Fibroblast of the aortic adventitia (primary cell): Measurements from ENCODE around the gene SLC30A3. TPM values are rescaled to one million over a fixed set of nuclear protein-coding genes. Genes with fewer than 3 reads are reported as not detected.
A peak's percentile ranks its signal among the peaks of the same experiment; 100 is the strongest.

ENCODE experiments used
- DNase-seq: peaks from one replicate; pipeline ENCODE4 v3.0.0-alpha.2; 2010; ENCODE audit warnings: low read depth
- H3K4me3 ChIP-seq: 2 replicates; pipeline ENCODE4 v1.5.1; 2011; ENCODE audit warnings: low read depth, mild to moderate bottlenecking, control low read depth, low read length, moderate library complexity
- total RNA-seq: library from RNA; depleted of rRNA; stranded (reverse); fragments of >200 nt; gene quantifications from 2 replicates; pipeline ENCODE4 v1.2.3, GENCODE V29; 2012; ENCODE audit warnings: low replicate concordance
- TF ChIP-seq, protein P1 (sequence below): IDR thresholded peaks from 2 replicates; pipeline ENCODE4 v1.5.1; 2011; ENCODE audit warnings: mild to moderate bottlenecking, low read length, control low read depth, inconsistent platforms; ENCODE audit not compliant: insufficient read depth

The SLC30A3 gene
- total RNA-seq, 1 donor = 0.09 TPM

DNA sequence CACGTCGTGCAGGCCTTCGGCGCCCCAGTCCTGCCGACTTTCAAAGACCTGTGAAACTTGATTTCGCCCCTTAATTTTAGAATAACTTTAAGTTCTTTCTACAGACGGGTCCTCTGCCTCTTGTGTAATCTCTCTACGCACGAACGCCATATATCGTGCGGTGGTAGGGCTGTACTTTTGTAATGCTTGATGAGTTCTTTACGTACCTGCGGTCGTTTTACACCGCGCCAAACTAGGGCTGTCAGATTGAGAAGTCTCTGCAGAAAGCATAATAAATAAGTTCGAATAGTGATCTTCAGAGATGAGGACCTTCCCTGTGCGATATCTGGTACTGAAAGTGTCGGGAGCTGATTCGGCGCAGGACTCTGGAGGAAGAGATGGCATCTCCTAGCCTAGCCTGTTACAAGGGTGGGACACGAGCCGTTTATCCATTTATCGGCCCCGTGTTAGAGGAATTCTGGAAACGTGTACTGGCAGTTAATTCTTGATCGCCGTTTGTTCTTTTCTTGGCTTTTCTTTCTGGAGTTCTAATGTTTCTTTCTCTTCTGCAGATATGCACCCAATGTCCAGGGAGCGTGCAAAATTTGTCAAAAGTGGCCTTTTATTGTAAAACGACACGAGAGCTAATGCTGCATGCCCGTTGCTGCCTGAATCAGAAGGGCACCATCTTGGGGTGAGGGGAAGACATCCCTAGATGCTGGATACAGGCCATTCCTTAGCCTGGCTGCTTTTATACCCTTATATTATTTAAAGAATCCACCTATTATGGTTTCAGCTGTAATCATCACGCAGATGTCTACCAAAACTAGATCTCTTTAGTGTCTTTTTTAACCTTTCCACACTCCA, 50.0 kb downstream of the SLC30A3 start:
- H3K4me3 ChIP-seq = peak overlapping the region; percentile 88
- TF ChIP-seq, protein P1, sequence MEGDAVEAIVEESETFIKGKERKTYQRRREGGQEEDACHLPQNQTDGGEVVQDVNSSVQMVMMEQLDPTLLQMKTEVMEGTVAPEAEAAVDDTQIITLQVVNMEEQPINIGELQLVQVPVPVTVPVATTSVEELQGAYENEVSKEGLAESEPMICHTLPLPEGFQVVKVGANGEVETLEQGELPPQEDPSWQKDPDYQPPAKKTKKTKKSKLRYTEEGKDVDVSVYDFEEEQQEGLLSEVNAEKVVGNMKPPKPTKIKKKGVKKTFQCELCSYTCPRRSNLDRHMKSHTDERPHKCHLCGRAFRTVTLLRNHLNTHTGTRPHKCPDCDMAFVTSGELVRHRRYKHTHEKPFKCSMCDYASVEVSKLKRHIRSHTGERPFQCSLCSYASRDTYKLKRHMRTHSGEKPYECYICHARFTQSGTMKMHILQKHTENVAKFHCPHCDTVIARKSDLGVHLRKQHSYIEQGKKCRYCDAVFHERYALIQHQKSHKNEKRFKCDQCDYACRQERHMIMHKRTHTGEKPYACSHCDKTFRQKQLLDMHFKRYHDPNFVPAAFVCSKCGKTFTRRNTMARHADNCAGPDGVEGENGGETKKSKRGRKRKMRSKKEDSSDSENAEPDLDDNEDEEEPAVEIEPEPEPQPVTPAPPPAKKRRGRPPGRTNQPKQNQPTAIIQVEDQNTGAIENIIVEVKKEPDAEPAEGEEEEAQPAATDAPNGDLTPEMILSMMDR = no peak
- peak; percentile 77 for DNase-seq

DNA sequence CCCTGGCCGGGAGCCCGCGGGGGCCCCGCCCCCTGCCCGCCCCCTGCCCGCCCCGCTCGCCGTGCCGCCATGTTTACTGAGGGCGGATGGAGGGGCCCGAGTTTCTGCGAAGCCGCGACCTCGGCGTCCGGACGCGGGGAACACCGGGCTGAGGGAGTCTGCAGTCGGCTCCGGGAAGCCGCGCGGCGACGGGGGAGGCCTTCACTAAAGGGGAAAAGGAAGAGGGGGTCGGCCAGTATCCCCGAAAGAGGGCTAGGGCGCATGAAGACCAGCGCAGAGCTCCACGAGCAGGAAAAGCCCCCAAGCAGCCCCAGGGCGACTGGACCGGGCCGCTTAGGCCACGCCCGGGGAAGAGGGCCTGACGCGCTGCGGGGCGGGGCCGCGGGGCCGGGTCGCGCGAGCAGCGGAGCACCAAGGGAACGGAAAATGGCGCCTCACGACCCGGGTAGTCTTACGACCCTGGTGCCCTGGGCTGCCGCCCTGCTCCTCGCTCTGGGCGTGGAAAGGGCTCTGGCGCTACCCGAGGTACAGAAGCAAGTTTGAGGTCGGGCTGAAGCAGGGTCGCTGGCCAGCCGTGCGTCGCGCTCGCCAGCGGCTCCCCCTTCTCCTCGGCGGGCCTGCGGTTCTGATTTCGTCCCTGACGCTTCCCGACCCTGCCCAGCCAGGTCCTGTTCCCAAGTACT, 50.8 kb downstream of the SLC30A3 start, which contains the start of the genes ATRAID and SLC5A6:
Gene ATRAID (plus strand): TSS at position 99 of the 683 bp plus-strand sequence. CDS start 328 bp downstream, at position 427.
Gene SLC5A6 (minus strand): TSS at position 326 of the 683 bp plus-strand sequence. CDS start 4,618 bp downstream, outside the sequence.
- TF ChIP-seq, protein P1 = no peak
- peak; percentile 83 for DNase-seq

DNA sequence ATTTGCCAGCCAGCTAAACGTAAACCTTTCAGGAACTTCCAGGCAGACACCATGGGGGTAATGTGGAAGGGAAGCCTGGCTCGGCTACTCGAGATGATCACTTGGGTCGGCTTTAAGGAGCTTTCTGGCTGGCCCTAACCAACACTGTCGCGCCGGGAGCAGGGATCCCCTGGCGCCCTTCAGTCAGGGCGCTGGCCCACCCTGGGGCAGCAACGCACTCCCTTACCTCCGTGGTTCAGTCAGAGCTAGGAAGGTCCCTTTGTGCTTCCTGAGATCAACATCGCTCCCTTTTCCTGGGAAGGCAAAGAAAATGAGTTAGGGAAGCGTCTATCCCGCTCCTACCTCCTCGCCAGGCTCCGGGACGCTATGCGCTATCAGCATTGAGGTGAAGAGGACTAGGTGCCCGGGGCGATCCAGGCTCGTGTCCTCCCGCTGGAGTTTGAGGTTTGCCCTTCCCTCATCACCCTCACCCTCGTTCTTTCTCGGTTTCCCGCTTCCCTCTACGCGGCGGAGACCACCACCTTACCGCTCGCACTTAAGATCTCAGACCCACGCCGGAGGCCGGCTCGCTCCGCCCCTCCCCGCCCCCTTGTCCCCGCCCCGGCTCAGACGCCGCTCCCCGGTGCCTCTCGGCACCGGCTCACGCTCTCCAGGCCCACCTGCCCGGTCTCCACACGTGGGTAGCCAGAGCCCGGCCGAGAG, 51.5 kb downstream of the SLC30A3 start:
- DNase-seq = no peak
- TF ChIP-seq, protein P1 = no peak

More for the DNA sequence above, 50.8 kb downstream of the SLC30A3 start, which contains the start of the genes ATRAID and SLC5A6:
- peak within 1 kb of the TSS; percentile 88 for H3K4me3 ChIP-seq

DNA sequence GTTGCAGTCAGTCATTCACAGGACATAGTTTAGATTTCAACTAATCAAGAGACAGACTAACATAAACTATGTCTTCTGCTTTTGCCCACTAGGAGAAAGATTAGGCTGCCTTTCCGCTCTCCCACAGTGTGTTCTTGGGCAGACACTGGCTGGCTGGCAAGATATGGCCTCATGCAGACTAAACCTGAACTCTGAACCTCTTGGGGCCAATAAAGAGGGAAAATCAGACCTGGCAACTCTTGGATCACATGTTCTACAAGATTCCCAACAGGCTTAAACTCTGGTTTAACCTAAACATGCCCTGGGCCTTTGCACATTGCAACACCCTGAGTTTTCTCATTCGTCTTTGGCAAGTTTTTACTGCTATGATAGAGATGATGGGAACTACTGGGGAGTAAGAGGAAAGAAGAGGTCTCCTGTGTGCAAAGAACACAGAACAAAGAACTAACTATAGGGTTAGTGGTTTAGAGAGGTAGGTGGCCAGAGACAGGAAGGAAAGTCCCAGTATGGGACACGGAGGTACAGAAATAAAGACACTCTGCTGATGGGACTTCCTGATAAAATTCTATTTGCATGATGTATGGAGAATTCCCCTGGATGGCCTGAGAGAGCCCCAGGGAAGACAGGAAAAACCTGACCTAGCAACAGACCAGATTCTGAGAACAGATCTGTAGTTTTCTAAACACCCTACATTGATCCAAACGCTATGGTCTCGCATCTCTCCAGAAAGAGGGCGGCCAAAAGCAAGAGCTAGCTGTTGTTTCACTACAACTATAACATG, 53.0 kb downstream of the SLC30A3 start:
- TF ChIP-seq, protein P1 = no peak
- H3K4me3 ChIP-seq = no peak overlapping the region
- no peak for DNase-seq

More for the DNA sequence above, 51.5 kb downstream of the SLC30A3 start:
- peak overlapping the region; percentile 88 for H3K4me3 ChIP-seq

DNA sequence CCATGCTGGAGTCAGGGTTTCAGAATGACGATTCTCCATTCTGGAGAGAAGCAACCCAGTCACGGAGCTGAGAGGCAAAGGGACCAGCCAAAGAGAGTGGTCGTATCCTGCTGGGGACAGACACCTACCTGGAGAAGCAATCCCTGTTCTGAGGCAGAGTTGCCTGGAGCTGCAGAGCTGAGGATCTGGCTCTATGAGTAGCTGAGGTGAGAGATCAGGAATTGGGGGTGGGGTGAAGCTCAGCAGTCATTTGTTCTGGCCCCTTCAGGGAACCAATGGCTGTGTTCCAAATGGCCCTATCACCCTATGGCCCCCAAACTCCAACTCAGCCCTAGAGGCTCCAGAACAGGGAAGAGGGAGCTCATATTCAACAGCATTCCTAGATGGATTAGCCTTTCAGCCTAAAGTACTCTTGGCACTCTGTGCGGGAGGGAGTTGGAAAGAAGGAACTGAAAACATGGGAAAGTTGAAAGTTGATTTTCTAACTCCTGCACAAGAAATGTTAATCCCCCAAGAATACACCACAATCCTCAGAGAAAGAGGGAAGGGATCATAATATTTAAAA, 54.3 kb downstream of the SLC30A3 start:
- no peak for DNase-seq
- TF ChIP-seq, protein P1 = no peak
- no peak overlapping the region for H3K4me3 ChIP-seq
